ENCODE data around the gene G0S2.

DNA sequence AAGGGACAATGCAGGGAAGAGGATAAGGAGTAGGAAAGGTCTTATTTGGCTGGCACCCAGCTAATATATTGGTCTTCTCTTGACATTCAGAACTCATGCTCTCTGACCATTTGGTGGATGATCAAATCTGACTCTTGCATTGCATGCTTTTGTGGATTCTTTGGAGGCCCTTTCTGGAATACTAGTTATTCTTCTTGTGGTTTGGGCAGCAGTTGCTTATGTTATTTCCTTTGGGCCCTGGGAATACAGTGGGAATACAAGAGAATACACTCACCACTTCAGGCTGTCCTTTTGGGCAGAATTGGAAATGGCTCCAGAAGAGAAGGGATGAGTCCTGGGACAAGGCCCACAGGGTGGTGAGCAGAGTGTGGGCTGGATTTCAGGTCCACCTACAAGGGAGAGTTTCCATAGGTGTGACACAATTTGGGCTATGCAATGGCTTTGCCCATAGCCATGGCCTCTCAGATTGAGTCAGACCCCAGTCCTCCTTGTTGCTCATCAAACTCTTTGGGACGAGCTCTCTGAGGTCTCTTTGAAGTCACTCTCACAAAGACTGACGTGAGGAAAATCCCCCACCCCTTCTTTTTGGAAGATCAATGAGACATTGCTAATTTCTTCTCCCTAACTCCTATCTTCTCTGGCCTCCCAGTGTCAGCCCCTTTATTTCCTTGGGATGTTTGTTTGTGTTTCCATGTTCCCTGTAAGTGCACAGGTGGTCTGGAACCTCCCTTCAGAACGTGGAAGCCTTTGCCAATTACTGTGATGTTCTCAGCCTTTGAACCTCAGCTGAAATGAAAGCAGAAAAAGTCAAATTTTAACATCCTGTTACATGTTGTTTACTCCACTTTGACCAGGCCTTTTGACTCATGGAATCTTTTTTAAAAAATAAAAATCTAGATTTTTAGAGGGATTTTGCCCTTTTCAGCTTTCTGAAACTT lies 48.8 kb downstream of the G0S2 start:
- TF ChIP-seq ZNF76 (tag by site-specific recombination; IDR thresholded peaks at IDR 0.05; ENCODE audit: borderline replicate concordance, low read depth): no peak
- TF ChIP-seq, protein P1, sequence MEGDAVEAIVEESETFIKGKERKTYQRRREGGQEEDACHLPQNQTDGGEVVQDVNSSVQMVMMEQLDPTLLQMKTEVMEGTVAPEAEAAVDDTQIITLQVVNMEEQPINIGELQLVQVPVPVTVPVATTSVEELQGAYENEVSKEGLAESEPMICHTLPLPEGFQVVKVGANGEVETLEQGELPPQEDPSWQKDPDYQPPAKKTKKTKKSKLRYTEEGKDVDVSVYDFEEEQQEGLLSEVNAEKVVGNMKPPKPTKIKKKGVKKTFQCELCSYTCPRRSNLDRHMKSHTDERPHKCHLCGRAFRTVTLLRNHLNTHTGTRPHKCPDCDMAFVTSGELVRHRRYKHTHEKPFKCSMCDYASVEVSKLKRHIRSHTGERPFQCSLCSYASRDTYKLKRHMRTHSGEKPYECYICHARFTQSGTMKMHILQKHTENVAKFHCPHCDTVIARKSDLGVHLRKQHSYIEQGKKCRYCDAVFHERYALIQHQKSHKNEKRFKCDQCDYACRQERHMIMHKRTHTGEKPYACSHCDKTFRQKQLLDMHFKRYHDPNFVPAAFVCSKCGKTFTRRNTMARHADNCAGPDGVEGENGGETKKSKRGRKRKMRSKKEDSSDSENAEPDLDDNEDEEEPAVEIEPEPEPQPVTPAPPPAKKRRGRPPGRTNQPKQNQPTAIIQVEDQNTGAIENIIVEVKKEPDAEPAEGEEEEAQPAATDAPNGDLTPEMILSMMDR (tag by site-specific recombination; IDR thresholded peaks at IDR 0.05): no peak
- TF ChIP-seq ZNF785 (tag by site-specific recombination; IDR thresholded peaks at IDR 0.05): no peak
- TF ChIP-seq, protein P2, sequence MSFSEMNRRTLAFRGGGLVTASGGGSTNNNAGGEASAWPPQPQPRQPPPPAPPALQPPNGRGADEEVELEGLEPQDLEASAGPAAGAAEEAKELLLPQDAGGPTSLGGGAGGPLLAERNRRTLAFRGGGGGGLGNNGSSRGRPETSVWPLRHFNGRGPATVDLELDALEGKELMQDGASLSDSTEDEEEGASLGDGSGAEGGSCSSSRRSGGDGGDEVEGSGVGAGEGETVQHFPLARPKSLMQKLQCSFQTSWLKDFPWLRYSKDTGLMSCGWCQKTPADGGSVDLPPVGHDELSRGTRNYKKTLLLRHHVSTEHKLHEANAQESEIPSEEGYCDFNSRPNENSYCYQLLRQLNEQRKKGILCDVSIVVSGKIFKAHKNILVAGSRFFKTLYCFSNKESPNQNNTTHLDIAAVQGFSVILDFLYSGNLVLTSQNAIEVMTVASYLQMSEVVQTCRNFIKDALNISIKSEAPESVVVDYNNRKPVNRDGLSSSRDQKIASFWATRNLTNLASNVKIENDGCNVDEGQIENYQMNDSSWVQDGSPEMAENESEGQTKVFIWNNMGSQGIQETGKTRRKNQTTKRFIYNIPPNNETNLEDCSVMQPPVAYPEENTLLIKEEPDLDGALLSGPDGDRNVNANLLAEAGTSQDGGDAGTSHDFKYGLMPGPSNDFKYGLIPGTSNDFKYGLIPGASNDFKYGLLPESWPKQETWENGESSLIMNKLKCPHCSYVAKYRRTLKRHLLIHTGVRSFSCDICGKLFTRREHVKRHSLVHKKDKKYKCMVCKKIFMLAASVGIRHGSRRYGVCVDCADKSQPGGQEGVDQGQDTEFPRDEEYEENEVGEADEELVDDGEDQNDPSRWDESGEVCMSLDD (tag by site-specific recombination; IDR thresholded peaks at IDR 0.05): no peak
- no peak for TF ChIP-seq KLF10 (tag by site-specific recombination; IDR thresholded peaks at IDR 0.05)
- TF ChIP-seq, protein P3, sequence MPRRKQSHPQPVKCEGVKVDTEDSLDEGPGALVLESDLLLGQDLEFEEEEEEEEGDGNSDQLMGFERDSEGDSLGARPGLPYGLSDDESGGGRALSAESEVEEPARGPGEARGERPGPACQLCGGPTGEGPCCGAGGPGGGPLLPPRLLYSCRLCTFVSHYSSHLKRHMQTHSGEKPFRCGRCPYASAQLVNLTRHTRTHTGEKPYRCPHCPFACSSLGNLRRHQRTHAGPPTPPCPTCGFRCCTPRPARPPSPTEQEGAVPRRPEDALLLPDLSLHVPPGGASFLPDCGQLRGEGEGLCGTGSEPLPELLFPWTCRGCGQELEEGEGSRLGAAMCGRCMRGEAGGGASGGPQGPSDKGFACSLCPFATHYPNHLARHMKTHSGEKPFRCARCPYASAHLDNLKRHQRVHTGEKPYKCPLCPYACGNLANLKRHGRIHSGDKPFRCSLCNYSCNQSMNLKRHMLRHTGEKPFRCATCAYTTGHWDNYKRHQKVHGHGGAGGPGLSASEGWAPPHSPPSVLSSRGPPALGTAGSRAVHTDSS (tag by site-specific recombination; IDR thresholded peaks at IDR 0.05): no peak
